Calu3 (cell line): Measurements from ENCODE around the gene EPB41L5. TPM values are rescaled to one million over a fixed set of nuclear protein-coding genes. Genes with fewer than 3 reads are reported as not detected.

Experiments used
- BruUV-seq: library from RNA; stranded (reverse); fragments of 400-500 nt; replicated peaks from 2 replicates; lab custom pipeline; 2021; lab: Mats Ljungman, UMichigan
- CTCF ChIA-PET: fragments of 300-600 bp; sonication (Branson Sonifier 250); formaldehyde crosslinking; loops from one replicate; lab custom pipeline; 2022; ENCODE audit warnings: antibody characterized with exemption; lab: Charles Lee
- DNase-seq: peaks from one replicate; pipeline ENCODE4 v3.0.0; 2022
- H3K27ac Mint-ChIP-seq: one replicate; pipeline ENCODE4 v1.8.0; 2022; ENCODE audit warnings: mixed read lengths; ENCODE audit not compliant: unreplicated experiment
- H3K27me3 Mint-ChIP-seq: one replicate; pipeline ENCODE4 v1.8.0; 2022; ENCODE audit warnings: mixed read lengths; ENCODE audit not compliant: unreplicated experiment
- H3K36me3 Mint-ChIP-seq: one replicate; pipeline ENCODE4 v1.8.0; 2022; ENCODE audit warnings: mild to moderate bottlenecking, moderate library complexity, mixed read lengths; ENCODE audit not compliant: insufficient read depth, unreplicated experiment
- H3K4me1 Mint-ChIP-seq: one replicate; pipeline ENCODE4 v1.8.0; 2022; ENCODE audit warnings: mild to moderate bottlenecking, low read depth, mixed read lengths; ENCODE audit not compliant: unreplicated experiment
- H3K4me3 Mint-ChIP-seq: one replicate; pipeline ENCODE4 v1.8.0; 2022; ENCODE audit warnings: mild to moderate bottlenecking, low read depth, moderate library complexity, mixed read lengths; ENCODE audit not compliant: unreplicated experiment
- H3K9me3 Mint-ChIP-seq: one replicate; pipeline ENCODE4 v1.8.0; 2022; ENCODE audit warnings: low read depth, mixed read lengths; ENCODE audit not compliant: unreplicated experiment
- intact Hi-C: fragments of 100-400 bp; cut with micrococcal nuclease; formaldehyde crosslinking; loops from one replicate; pipeline ENCODE4 v1.10.0; 2022; ENCODE audit not compliant: unreplicated experiment
- total RNA-seq: library from RNA; stranded (reverse); gene quantifications from 2 replicates; pipeline ENCODE4 v1.2.3, GENCODE V29; 2022
- TF ChIP-seq, protein P1 (sequence below): fragments of 200-600 bp; IDR thresholded peaks from one replicate; pipeline ENCODE4 v1.8.0; 2022; ENCODE audit warnings: antibody characterized with exemption; ENCODE audit not compliant: unreplicated experiment

EPB41L5 gene
- total RNA-seq, 1 experiment from 2014 or later, result 27.7 TPM

DNA sequence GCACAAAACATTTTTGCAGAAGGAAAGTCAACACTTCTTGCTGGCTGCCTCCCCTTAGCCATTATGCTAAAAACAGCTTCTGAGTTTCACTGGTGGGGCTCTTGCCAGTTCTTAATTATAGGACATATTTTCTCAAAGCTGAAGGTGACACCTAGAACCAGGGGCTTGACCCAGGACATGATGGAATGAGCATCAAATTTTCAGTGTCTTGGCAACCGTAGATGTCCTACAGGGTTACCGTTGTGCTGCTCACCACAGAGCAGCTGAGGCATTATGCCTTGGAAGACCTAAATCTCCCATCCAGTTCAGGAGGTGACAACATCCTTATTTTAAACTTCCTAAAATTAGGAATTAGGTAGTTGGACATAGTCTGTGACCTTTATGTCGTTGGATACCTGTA is 163.6 kb downstream of the EPB41L5 start:
- DNase-seq, result no peak
- intact Hi-C loops, result loop anchor here (10.0 kb wide), 1 partner anchor 232 kb away; no protein-coding TSS in a partner anchor
- no peaks in the 10 kb centered on the region for H3K9me3 Mint-ChIP-seq
- CTCF ChIA-PET, result no interaction called here
- no peaks in the 10 kb centered on the region for H3K4me1 Mint-ChIP-seq
- H3K27ac Mint-ChIP-seq, result no peak overlapping the region
- TF ChIP-seq, protein P1, sequence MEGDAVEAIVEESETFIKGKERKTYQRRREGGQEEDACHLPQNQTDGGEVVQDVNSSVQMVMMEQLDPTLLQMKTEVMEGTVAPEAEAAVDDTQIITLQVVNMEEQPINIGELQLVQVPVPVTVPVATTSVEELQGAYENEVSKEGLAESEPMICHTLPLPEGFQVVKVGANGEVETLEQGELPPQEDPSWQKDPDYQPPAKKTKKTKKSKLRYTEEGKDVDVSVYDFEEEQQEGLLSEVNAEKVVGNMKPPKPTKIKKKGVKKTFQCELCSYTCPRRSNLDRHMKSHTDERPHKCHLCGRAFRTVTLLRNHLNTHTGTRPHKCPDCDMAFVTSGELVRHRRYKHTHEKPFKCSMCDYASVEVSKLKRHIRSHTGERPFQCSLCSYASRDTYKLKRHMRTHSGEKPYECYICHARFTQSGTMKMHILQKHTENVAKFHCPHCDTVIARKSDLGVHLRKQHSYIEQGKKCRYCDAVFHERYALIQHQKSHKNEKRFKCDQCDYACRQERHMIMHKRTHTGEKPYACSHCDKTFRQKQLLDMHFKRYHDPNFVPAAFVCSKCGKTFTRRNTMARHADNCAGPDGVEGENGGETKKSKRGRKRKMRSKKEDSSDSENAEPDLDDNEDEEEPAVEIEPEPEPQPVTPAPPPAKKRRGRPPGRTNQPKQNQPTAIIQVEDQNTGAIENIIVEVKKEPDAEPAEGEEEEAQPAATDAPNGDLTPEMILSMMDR, result no peak
- H3K4me3 Mint-ChIP-seq, result no peak overlapping the region
- H3K36me3 Mint-ChIP-seq, result no peaks in the 10 kb centered on the region
- H3K27me3 Mint-ChIP-seq, result no peaks in the 10 kb centered on the region
- no TSS peak for BruUV-seq

GRCh38 chr2:120177001-120177621 is 164.2 kb downstream of the EPB41L5 start:
- no TSS peak for BruUV-seq
- H3K4me1 Mint-ChIP-seq, result no peaks in the 10 kb centered on the region
- H3K36me3 Mint-ChIP-seq, result no peaks in the 10 kb centered on the region
- intact Hi-C loops, result loop anchor here (10.0 kb wide), 1 partner anchor 232 kb away; no protein-coding TSS in a partner anchor
- no peak overlapping the region for H3K27ac Mint-ChIP-seq
- DNase-seq, result no peak
- TF ChIP-seq, protein P1, result no peak
- no peak overlapping the region for H3K4me3 Mint-ChIP-seq
- CTCF ChIA-PET, result no interaction called here
- H3K9me3 Mint-ChIP-seq, result no peaks in the 10 kb centered on the region
- no peaks in the 10 kb centered on the region for H3K27me3 Mint-ChIP-seq

DNA sequence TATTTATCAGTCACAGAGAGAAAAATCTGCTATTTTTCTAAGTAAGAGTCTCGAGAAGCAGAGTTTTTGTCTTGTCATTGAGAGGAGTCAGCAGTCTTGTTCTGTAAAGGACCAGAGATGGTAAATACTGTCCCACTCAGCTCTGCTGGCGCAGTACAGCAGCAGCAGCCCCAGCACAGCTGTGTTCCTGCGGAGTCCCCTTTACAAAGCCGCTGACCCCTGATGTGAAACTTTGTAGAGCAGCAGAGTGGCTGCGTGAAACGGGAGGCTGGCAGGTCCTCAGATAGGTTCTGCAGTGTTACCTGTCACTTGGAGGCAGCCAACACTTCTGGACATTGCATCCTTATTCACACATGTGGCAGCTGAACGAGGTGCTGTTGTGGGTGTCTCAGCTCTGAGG is 165.1 kb downstream of the EPB41L5 start:
- H3K4me1 Mint-ChIP-seq, result no peaks in the 10 kb centered on the region
- H3K27ac Mint-ChIP-seq, result no peak overlapping the region
- DNase-seq, result no peak
- intact Hi-C loops, result loop anchor here (10.0 kb wide), 1 partner anchor 233 kb away; no protein-coding TSS in a partner anchor
- H3K36me3 Mint-ChIP-seq, result no peaks in the 10 kb centered on the region
- TF ChIP-seq, protein P1, result no peak
- H3K9me3 Mint-ChIP-seq, result no peaks in the 10 kb centered on the region
- no peaks in the 10 kb centered on the region for H3K27me3 Mint-ChIP-seq
- no peak overlapping the region for H3K4me3 Mint-ChIP-seq
- no TSS peak for BruUV-seq
- CTCF ChIA-PET, result no interaction called here

DNA sequence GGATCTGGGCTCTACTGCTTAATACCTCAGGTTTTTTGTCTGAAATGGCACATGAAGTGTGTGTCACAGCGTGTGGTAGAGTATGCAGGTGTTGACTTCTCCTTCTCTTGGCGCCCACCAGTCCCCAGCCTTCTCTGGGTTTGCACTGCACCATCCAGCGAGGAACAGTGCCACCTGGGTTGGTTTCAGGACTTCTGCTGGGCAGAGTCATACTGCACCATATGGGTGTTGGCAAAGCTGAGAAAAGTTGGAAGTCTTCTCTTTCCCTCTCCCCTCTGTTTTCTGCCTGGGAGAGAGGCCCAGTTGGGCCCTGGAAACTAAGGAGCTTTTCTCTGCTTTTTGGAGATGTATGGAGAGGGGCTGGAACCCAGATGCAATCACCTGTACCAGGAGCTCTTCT is 166.5 kb downstream of the EPB41L5 start:
- no TSS peak for BruUV-seq
- H3K36me3 Mint-ChIP-seq, result no peaks in the 10 kb centered on the region
- intact Hi-C loops, result loop anchor here (10.0 kb wide), 1 partner anchor 235 kb away; no protein-coding TSS in a partner anchor
- no peaks in the 10 kb centered on the region for H3K4me1 Mint-ChIP-seq
- TF ChIP-seq, protein P1, result no peak
- no peak for DNase-seq
- H3K9me3 Mint-ChIP-seq, result no peaks in the 10 kb centered on the region
- CTCF ChIA-PET, result no interaction called here
- H3K27ac Mint-ChIP-seq, result no peak overlapping the region
- no peak overlapping the region for H3K4me3 Mint-ChIP-seq
- no peaks in the 10 kb centered on the region for H3K27me3 Mint-ChIP-seq
